Adipose tissue (tissue), 3 donors: ENCODE data around the gene UVSSA. TPM values are rescaled to one million over a fixed set of nuclear protein-coding genes. Genes with fewer than 3 reads are reported as not detected.

Experiments used
- H3K27ac ChIP-seq: one replicate; pipeline ENCODE4 v1.5.1; 2013; ENCODE audit warnings: low read depth, low read length
- WGBS, 3 donors: extraction: QIAGEN DNeasy Blood & Tissue Kit; methylation state at CpG; one replicate each; pipeline ENCODE4 v1.1.7; 2013; 5-methylcytosine and 5-hydroxymethylcytosine counted together
- polyA plus RNA-seq, 3 donors: library from polyadenylated mRNA; stranded (reverse); fragments of 200-250 nt; gene quantifications; one replicate each; pipeline ENCODE4 v1.2.3, GENCODE V29; 2013
- donor health status: healthy with polysubstance abuse.
- donor health status: Bipolar disorder and iron deficiency.
- donor health status: healthy.

Gene UVSSA
- polyA plus RNA-seq, 3 donors: 5.6 to 9.8 (median 7.0) TPM

DNA sequence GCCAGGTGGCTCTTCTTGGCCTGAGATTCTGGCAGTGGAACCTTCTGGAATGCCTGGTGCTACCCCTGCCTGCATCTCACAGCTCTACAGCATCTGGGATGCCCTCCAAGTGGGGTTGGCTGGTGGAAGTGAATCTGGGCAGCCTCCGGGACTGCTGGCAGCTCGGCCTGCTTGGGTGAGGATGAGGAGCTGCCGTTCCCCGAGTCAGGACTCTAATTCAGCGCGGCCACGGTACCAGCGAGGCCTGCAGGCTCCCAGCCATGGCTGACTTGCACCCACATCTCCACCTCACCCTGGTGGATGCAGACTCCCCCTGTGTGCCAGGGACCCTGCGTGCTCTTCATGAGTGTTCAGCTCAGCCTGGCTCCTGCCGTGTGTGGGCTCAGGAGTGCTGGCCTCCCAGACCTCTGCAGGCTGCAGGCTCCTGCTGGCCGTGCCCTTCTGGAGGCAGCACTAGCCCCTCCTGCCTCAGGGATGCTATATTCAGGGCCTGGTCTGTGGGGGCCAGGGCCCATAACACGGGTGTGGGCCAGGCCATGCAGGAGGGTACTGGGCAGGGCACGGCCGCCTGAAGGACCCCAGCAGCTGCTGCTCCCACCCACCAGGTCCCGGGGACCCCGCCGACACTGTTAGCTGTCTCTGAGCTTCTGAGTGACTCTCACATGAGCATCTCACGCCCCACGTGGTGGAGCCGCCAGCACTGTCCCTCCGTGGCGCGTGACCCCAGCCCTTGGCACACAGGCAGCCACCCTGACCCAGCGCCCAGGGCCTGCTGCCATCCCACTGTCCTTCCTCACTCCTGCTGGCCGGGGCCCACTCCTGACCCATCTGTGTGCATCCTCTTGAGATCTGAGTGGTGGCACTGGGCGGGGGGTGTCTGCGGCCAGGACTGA lies 10.6 kb downstream of the UVSSA start:
- WGBS, 3 donors: 94 to 96% (median 95%) methylated on average over 26 to 27 of the region's 27 CpGs
- no peak overlapping the region for H3K27ac ChIP-seq

- no peak overlapping the region for H3K27ac ChIP-seq
- WGBS, 3 donors: 93 to 96% (median 95%) methylated on average over 38 of the region's 38 CpGs
Observed at GRCh38 chr4:1358421-1359143, 11.6 kb downstream of the UVSSA start.

- 86 to 95% (median 87%) methylated on average over 14 of the region's 14 CpGs for WGBS, 3 donors
- H3K27ac ChIP-seq: no peak overlapping the region
Observed at GRCh38 chr4:1359144-1359501, 12.1 kb downstream of the UVSSA start.

DNA sequence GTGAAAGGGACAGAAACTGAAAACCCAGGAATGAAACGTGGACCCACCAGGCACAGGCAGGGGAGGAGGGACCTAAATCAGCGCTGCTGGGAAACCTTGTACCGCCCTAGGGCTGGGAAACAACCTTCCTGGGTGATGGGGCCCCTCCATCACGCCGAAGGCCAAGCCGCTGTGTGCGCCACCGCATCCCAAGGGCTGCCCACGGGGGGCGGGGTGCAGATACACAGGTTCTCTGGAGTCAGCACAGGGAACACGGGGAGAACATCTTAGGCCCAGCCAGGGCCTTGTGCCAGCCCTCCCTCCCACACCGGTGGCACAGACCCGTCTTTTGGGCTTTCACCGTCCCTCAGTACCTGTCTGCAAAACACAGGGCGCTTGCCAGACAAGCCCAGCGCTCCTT lies 13.0 kb downstream of the UVSSA start:
- 87 to 92% (median 91%) methylated on average over 16 of the region's 16 CpGs for WGBS, 3 donors
- H3K27ac ChIP-seq: no peak overlapping the region

DNA sequence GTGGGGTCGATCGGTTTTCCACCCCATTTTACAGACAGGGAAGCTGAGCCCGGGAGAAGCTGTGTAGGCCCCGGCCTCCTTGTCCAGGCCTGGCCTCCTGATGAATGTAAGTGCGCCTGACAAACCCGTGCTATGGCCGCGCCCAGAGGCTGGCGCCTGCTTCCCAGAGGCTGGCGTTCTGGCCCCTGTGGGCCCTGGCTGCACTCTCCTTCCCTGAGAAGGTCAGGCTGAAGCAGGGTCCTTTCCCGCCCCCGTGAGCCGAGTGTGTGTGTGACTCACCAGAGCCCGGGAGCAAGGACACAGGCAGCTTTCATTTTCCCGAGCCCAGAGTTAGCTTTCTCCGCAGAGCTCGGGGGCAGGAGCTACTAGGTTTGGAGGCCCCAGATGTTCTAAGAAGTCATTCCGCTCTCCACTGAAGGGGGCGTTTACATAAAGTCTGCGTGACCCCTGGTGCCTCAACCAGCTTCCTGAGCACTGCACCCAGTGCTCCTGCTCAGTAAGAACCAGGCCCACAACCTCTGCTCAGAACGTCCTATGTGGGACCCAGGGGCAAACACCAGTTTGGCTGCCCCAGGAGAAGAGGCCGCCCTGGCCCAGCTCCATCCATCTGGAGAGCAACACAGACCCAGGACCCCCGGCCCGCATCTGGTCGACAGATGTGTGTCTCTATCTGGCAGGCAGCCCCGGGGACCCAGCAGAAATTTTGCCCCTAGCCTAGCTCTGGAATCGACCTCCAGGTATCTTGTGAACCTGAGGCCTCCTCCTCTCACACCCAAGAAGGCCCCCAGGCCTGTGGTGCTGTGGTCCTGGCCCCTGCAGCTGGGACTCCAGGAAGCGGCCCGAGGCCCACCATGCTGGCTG lies 13.6 kb downstream of the UVSSA start:
- no peak overlapping the region for H3K27ac ChIP-seq
- WGBS, 3 donors: 78 to 89% (median 85%) methylated on average over 29 of the region's 29 CpGs

DNA sequence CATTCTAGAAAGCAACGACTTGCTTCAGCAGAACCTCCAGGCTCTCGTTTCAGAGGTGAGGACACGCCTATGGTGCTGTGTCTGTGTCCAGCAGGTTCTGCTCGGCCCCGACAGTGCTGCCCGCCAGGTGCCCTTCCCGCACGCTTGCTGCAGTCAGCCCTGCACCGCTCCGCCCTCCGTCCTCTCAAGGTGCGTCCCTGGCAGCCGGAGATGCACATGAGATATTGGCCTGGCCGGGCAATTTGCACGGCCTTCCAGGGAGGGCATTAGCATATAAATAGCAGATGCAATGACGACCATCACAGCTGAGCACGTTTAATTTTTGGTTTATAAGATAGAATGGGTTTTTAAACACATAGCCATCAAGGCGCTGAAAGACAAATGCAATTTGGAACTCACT lies 14.4 kb downstream of the UVSSA start:
- WGBS, 3 donors: 87 to 94% (median 87%) methylated on average over 18 of the region's 18 CpGs
- no peak overlapping the region for H3K27ac ChIP-seq

DNA sequence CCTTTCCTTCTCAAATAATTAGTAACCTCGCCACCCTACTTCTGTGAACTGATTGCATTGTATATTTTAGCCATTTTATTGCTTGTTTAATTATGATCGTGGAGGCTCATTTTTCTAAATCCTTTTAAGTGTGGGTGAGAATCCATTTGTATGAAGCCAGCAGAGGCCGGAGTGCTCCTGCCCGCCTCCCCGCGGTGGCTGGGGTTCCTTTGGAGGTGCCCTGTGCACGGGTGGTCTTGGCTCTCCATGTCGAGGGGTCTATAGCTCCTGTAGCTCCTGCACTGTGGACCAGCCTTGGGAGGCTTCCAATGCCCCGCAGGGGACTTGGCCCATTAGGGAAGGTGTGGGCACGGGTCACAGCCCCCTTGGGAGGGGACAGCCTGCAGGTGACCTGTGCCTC lies 15.0 kb downstream of the UVSSA start:
- 90 to 93% (median 90%) methylated on average over 10 of the region's 10 CpGs for WGBS, 3 donors

GRCh38 chr4:1362521-1362920 lies 15.5 kb downstream of the UVSSA start:
- 92 to 95% (median 93%) methylated on average over 17 of the region's 17 CpGs for WGBS, 3 donors
- H3K27ac ChIP-seq: no peak overlapping the region

More for the DNA sequence above, 15.0 kb downstream of the UVSSA start:
- H3K27ac ChIP-seq: no peak overlapping the region

- WGBS, 3 donors: 88 to 90% (median 88%) methylated on average over 11 of the region's 11 CpGs
- H3K27ac ChIP-seq: no peak overlapping the region
Observed at GRCh38 chr4:1363513-1363912, 16.5 kb downstream of the UVSSA start.

- WGBS, 3 donors: 84 to 93% (median 87%) methylated on average over 13 to 17 of the region's 18 CpGs
- no peak overlapping the region for H3K27ac ChIP-seq
Observed at GRCh38 chr4:1364217-1364616, 17.2 kb downstream of the UVSSA start.

- WGBS, 3 donors: 94 to 98% (median 96%) methylated on average over 12 to 13 of the region's 13 CpGs
- no peak overlapping the region for H3K27ac ChIP-seq
Observed at GRCh38 chr4:1364748-1365147, 17.7 kb downstream of the UVSSA start.

- H3K27ac ChIP-seq: no peak overlapping the region
- 67 to 85% (median 85%) methylated on average over 25 of the region's 25 CpGs for WGBS, 3 donors
Observed at GRCh38 chr4:1365271-1366178, 18.5 kb downstream of the UVSSA start.

- 95 to 96% (median 96%) methylated on average over 35 of the region's 35 CpGs for WGBS, 3 donors
- no peak overlapping the region for H3K27ac ChIP-seq
Observed at GRCh38 chr4:1366371-1367229, 19.6 kb downstream of the UVSSA start.

- no peak overlapping the region for H3K27ac ChIP-seq
- 93 to 96% (median 95%) methylated on average over 17 of the region's 17 CpGs for WGBS, 3 donors
Observed at GRCh38 chr4:1367230-1367935, 20.4 kb downstream of the UVSSA start.

- WGBS, 3 donors: 85 to 98% (median 86%) methylated on average over 10 of the region's 10 CpGs
- H3K27ac ChIP-seq: no peak overlapping the region
Observed at GRCh38 chr4:1367936-1368289, 20.9 kb downstream of the UVSSA start.

DNA sequence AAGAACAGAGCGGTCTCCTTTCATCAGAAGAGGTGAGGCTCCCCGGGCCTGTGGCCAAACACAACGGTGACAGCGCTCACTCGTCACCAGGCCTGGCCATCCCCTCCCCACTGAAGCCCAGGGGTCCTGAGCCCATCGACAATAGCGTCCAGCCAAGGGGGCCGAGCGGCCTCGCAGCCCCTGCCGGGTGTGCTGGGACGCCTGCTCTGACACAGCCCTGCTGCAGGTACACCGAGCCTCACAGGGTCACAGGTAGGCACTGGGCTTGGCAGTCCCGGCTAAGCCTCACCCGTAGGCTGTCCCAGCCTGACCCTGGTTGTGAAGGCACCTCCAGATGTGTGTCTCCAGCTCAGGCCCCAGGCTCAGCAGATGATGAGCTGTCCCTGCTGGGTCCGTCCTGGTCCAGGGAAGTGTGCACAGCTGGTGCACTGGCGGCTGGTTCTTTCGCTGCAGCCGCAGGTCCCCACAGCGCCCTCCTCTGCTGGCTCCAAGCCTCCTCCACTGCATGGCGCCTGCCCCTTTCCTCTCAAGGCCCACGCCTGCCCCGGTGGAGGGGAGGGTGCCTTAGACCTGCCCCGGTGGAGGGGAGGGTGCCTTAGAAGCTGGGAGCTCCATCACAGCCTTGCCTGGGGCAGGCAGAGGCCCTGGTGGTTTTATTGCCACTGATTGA lies 21.5 kb downstream of the UVSSA start:
- H3K27ac ChIP-seq: no peak overlapping the region
- 86 to 94% (median 90%) methylated on average over 23 to 24 of the region's 24 CpGs for WGBS, 3 donors
